GM12878 (cell line): ENCODE results near the gene SYT8. TPM values are rescaled to one million over a fixed set of nuclear protein-coding genes. Genes with fewer than 3 reads are reported as not detected.

Source experiments
- ATAC-seq: fragments of 200-7000 bp; cut with Tn5 transposase; 3 replicates; pipeline ENCODE4 v1.9.1; 2020; ENCODE audit warnings: mild to moderate bottlenecking, moderate library complexity
- BruUV-seq: library from RNA; stranded (reverse); fragments of 400-500 nt; replicated peaks from 2 replicates; lab custom pipeline; 2021; lab: Mats Ljungman, UMichigan
- CTCF ChIA-PET: fragments of 300-600 bp; sonication (Branson Sonifier 250); formaldehyde crosslinking; extraction: SDS; loops from one replicate; lab custom pipeline; 2021; ENCODE audit warnings: inconsistent platforms; lab: Yijun Ruan, JAX
- POLR2A ChIA-PET: fragments of 350-600 bp; formaldehyde crosslinking; extraction: SDS; loops from one replicate; lab custom pipeline; 2021; ENCODE audit warnings: inconsistent platforms; lab: Charles Lee
- RAD21 ChIA-PET: fragments of 300-600 bp; sonication (Branson Sonifier 250); formaldehyde crosslinking; loops from one replicate; lab custom pipeline; 2023; ENCODE audit warnings: antibody characterized with exemption; ENCODE audit not compliant: unreplicated experiment; lab: Charles Lee
- SMC1A ChIA-PET: fragments of 300-600 bp; sonication (Branson Sonifier 250); formaldehyde crosslinking; loops from one replicate; lab custom pipeline; 2023; ENCODE audit not compliant: unreplicated experiment, uncharacterized antibody; lab: Charles Lee
- DNase-seq: peaks from one replicate; pipeline ENCODE4 v3.0.0-alpha.2; 2011; ENCODE audit warnings: low read depth, low spot score
- FAIRE-seq: peaks from 3 replicates; lab custom pipeline; 2011; peaks lifted over from hg19 to GRCh38; lab: Jason Lieb, UNC
- H2AFZ ChIP-seq: 2 replicates; pipeline ENCODE4 v1.6.0; 2011; ENCODE audit warnings: low read depth, low read length, control low read depth; ENCODE audit not compliant: control insufficient read depth
- H3K27ac ChIP-seq: 2 replicates; pipeline ENCODE4 v1.5.1; 2011; ENCODE audit warnings: control low read depth; ENCODE audit not compliant: control insufficient read depth, insufficient read depth
- H3K27me3 ChIP-seq, 2 experiments: replicated peaks in 1 of 2; 2 replicates each; pipeline versions ENCODE4 v1.6.0 to v1.6.1; 2011; ENCODE audit warnings: low read length in 1 of 2; ENCODE audit not compliant: control insufficient read depth in 2 of 2, insufficient read depth in 2 of 2
- H3K36me3 ChIP-seq, 2 experiments: 2 replicates each; pipeline ENCODE4 v1.5.1; 2011; ENCODE audit warnings: low read length in 1 of 2; ENCODE audit not compliant: control insufficient read depth in 2 of 2, insufficient read depth in 2 of 2
- H3K4me1 ChIP-seq: 2 replicates; pipeline ENCODE4 v1.6.1; 2011; ENCODE audit warnings: mild to moderate bottlenecking, low read length, moderate library complexity, mixed read lengths; ENCODE audit not compliant: control insufficient read depth, insufficient read depth
- H3K4me2 ChIP-seq: 2 replicates; pipeline ENCODE4 v1.6.0; 2011; ENCODE audit warnings: control low read depth; ENCODE audit not compliant: control insufficient read depth, insufficient read depth
- H3K4me3 ChIP-seq: fragments of 200-600 bp; sonication (generic); 2 replicates; pipeline ENCODE4 v1.5.1; 2016
- H3K79me2 ChIP-seq: 2 replicates; pipeline ENCODE4 v1.6.0; 2011; ENCODE audit warnings: low read length; ENCODE audit not compliant: control insufficient read depth, insufficient read depth
- H3K9ac ChIP-seq: 2 replicates; pipeline ENCODE4 v1.8.0; 2011; ENCODE audit warnings: low read length, control low read depth, mixed read lengths; ENCODE audit not compliant: control insufficient read depth, insufficient read depth
- H3K9me3 ChIP-seq: replicated peaks from 3 replicates; pipeline ENCODE4 v1.5.1; 2011; ENCODE audit warnings: mild to moderate bottlenecking, low read length; ENCODE audit not compliant: control insufficient read depth, insufficient read depth
- H4K20me1 ChIP-seq: 2 replicates; pipeline ENCODE4 v1.6.0; 2011; ENCODE audit not compliant: control insufficient read depth, insufficient read depth
- CUX1 ChIP-seq: IDR thresholded peaks from 2 replicates; pipeline ENCODE4 v1.6.1; 2012; ENCODE audit warnings: improper control_type of control experiment, low read depth, low read length; ENCODE audit not compliant: insufficient replicate concordance
- NRF1 ChIP-seq: conservative IDR thresholded peaks from 2 replicates; pipeline ENCODE4 v1.6.1; 2011; ENCODE audit warnings: mild to moderate bottlenecking, low read depth, low read length, improper control_type of control experiment
- WGBS: methylation state at CpG from one replicate; pipeline ENCODE4 v1.1.6; 2016; ENCODE audit warnings: low lambda C conversion rate; ENCODE audit not compliant: insufficient replicate concordance, insufficient coverage; ENCODE audit errors: missing lambda C conversion rate; 5-methylcytosine and 5-hydroxymethylcytosine counted together
- in situ Hi-C: fragments of 300-500 bp; cut with MboI; formaldehyde crosslinking; loops from 9 replicates; pipeline ENCODE4 v1.14.3; 2018; ENCODE audit warnings: mixed read lengths
- intact Hi-C: fragments of 100-400 bp; cut with micrococcal nuclease; formaldehyde crosslinking; loops from one replicate; pipeline ENCODE4 v1.14.2; 2022; ENCODE audit not compliant: unreplicated experiment
- polyA plus RNA-seq, 11 experiments: library from polyadenylated mRNA; depleted of rRNA in 4 of 11; unstranded in 6 of 11; stranded (reverse) in 5 of 11; fragments of >200 nt; fragmentation: Nextera tagmentation in 4 of 11; fragmentation: Illumina TruSeq in 1 of 11; extraction: Ambion mirVana in 4 of 11; extraction: Trizol in 1 of 11; gene quantifications; 1 replicate in 1 of 11; 2 replicates in 10 of 11; pipeline versions ENCODE4 v1.2.1 to v1.2.3, GENCODE V29; 2011 to 2016; ENCODE audit warnings: inconsistent platforms in 2 of 11, missing spikeins in 2 of 11, low read depth in 1 of 11
- total RNA-seq, 4 experiments: library from RNA; depleted of rRNA in 3 of 4; stranded (reverse); fragments of >200 nt in 3 of 4; fragmentation: Illumina TruSeq in 1 of 4; extraction: Trizol in 1 of 4; gene quantifications; 2 replicates each; pipeline versions ENCODE4 v1.2.1 to v1.2.3, GENCODE V29; 2013 to 2021

The SYT8 gene
- total and polyA plus RNA-seq, 10 of the 15 experiments (the other 5 are each of a cell fraction or from before 2014, with no cell fraction given), result 0.44 TPM; not detected in 9

GRCh38 chr11:1834062-1834610 is 654 bp upstream of the SYT8 start:
- ATAC-seq, result no peak
- SMC1A ChIA-PET, result interaction anchor here (1.3 to 5.9 kb wide), 5 partner anchors 83 to 317 kb away, joined by 3 to 65 read pairs (median 8); no protein-coding TSS in a partner anchor
- H3K4me2 ChIP-seq, result no peak overlapping the region

More at GRCh38 chr11:1834062-1834610, 654 bp upstream of the SYT8 start:
- Histone ChIP-seq H3K9ac (no peak overlapping the region), H3K27ac (no peak overlapping the region), H3K4me1 (peaks cover 4% of the 10 kb centered on the region), H3K36me3 (no peaks in the 10 kb centered on the region), H4K20me1 (no peaks in the 10 kb centered on the region), H3K79me2 (no peaks in the 10 kb centered on the region), H3K9me3 (no peaks in the 10 kb centered on the region), H3K4me3 (no peak overlapping the region), H2AFZ (no peak overlapping the region), H3K27me3 (no peaks in the 10 kb centered on the region; a peak in 2 of 4 replicates)
- FAIRE-seq, result no peak
- ChIA-PET RAD21 (interaction anchor here (1.1 to 7.5 kb wide), 7 partner anchors 48 to 318 kb away, joined by 3 to 107 read pairs (median 6); partner anchors contain the start of gene KRTAP5-6), CTCF (interaction anchor here (1.3 to 7.9 kb wide), 10 partner anchors 15 to 322 kb away, joined by 3 to 187 read pairs (median 5); no protein-coding TSS in a partner anchor), POLR2A (no interaction called here)
- intact Hi-C loops (loop anchor here (5.0 kb wide), 1 partner anchor 182 kb away; no protein-coding TSS in a partner anchor), in situ Hi-C loops (no loop called here)
- no peak for TF ChIP-seq CUX1
- no peak for TF ChIP-seq NRF1
- 25% methylated on average over 13 of the region's 14 CpGs for WGBS
- no TSS peak for BruUV-seq
- DNase-seq, result no peak
